ENCODE measurements around the gene XRRA1. TPM values are rescaled to one million over a fixed set of nuclear protein-coding genes. Genes with fewer than 3 reads are reported as not detected.

Gene XRRA1
- total and polyA plus RNA-seq, 5 donors: 2.4 to 15.2 (median 9.4) TPM

DNA sequence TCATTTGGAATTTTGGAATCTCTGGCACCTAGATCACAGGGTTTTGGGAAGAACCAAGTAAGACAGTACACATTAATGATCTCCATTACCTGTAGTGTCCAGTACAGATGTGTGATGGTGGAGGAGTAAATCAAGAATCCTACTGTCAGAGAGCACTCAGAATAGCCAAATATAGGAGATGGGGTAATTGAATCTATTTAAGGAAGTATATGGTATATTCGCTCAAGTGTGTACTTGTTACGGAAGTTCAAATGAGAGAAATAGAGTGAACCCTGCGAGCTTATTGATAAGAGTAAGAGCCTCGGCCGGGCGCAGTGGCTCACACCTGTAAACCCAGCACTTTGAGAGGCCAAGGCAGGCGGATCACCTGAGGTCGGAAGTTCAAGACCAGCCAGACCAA lies 2.3 kb upstream of the XRRA1 start:
- 85% methylated on average over 8 of the region's 8 CpGs for WGBS
- Histone ChIP-seq H3K27me3 (ENCODE audit: control insufficient read depth, insufficient read depth) (no peaks in the 10 kb centered on the region), H3K4me1 (ENCODE audit: control insufficient read depth, insufficient read depth, low read length) (peaks cover 4% of the 10 kb centered on the region), H3K27ac (ENCODE audit: low read length) (no peak overlapping the region), H3K4me3 (ENCODE audit: low read length) (no peak overlapping the region), H3K9me3 (ENCODE audit: control insufficient read depth, low read length) (no peaks in the 10 kb centered on the region)
- DNase-seq (no peak), ATAC-seq (no peak)
- intact Hi-C loops (cut with DNase I): no loop called here

DNA sequence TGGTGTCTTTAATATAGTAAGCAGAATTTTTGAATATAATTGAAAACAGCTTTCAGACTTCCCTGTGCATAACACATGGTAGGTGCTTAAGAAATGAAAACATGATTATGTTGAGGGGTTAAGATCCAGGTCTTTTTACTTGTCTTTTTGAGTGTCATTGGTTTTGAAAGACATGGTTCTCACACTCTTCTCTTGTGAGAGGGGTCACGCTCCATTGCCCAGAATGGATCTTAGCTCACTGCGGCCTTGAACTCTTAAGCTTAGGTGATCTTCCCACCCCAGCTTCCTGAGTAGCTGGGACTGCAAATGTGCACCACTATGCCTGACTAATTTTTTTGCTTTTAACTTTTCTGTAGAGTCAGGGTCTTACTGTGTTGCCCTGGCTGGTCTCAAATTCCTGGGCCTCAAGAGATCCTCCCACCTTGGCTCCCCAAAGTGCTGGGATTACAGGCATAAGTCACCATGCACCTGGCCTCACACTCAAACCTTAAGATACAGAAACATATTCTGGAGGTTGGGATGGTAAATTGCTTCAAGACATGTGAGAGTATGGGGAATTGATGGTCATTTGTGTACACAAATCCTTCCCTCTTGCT lies 1.6 kb upstream of the XRRA1 start:
- H3K4me3 ChIP-seq (ENCODE audit: low read length): peak overlapping the region; percentile 97
- DNase-seq (no peak), ATAC-seq (no peak)
- H3K27me3 ChIP-seq (ENCODE audit: control insufficient read depth, insufficient read depth): no peaks in the 10 kb centered on the region
- peaks cover 4% of the 10 kb centered on the region for H3K4me1 ChIP-seq (ENCODE audit: control insufficient read depth, insufficient read depth, low read length)
- H3K27ac ChIP-seq (ENCODE audit: low read length): no peak overlapping the region
- 66% methylated on average over 2 of the region's 2 CpGs for WGBS
- H3K9me3 ChIP-seq (ENCODE audit: control insufficient read depth, low read length): no peaks in the 10 kb centered on the region
- intact Hi-C loops (cut with DNase I): no loop called here

DNA sequence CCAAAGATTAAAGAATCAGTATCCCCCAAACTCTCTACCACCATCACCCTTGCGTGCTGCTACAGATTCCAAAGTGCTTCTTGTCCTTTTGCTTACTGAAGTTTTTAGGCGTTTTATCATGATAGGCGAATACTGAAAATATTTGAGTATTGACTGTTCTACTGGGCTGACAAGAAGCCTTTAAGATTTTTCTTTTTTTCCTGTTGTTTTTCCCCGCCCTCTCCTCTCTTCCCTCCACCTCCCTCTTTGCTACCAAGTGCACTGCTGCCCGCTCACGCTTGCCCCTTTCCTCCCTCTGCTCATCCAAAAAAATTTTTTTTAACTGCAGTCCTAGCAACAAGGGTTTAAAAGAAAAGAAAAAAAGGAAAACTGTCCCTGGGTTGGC lies 854 bp upstream of the XRRA1 start:
- ATAC-seq: no peak
- peaks cover 4% of the 10 kb centered on the region for H3K4me1 ChIP-seq (ENCODE audit: control insufficient read depth, insufficient read depth, low read length)
- no peaks in the 10 kb centered on the region for H3K27me3 ChIP-seq (ENCODE audit: control insufficient read depth, insufficient read depth)

DNA sequence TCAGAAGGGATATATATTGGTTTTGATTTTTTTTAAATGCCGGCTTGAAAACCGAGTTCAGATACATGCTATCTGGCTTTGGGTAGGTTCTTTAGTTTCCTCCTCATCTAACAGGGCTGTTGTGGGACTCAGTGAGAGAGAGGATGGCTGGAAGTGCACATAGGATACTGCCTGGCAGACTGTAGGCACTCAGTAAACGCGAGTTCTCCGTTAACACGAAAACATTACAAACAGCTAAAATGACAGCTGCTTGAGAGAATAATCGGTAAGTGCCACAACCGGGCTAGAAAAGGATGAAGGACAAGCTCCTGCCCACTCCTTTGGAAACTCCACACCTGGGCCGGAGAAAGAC lies 369 bp downstream of the XRRA1 start:
- H3K4me1 ChIP-seq (ENCODE audit: control insufficient read depth, insufficient read depth, low read length): peaks cover 4% of the 10 kb centered on the region
- peak; percentile 28 to 55 for ATAC-seq
- peak overlapping the region; percentile 38 for H3K27ac ChIP-seq (ENCODE audit: low read length)
- no peaks in the 10 kb centered on the region for H3K9me3 ChIP-seq (ENCODE audit: control insufficient read depth, low read length)
- WGBS: under 1% methylated on average over 9 of the region's 9 CpGs
- intact Hi-C loops (cut with DNase I): no loop called here
- peak overlapping the region; percentile 75 for H3K4me3 ChIP-seq (ENCODE audit: low read length)
- no peak for DNase-seq
- H3K27me3 ChIP-seq (ENCODE audit: control insufficient read depth, insufficient read depth): no peaks in the 10 kb centered on the region

More for the DNA sequence above, 854 bp upstream of the XRRA1 start:
- WGBS: 1% methylated on average over 6 of the region's 6 CpGs
- intact Hi-C loops (cut with DNase I): no loop called here
- Histone ChIP-seq H3K27ac (ENCODE audit: low read length) (peak overlapping the region; percentile 61), H3K4me3 (ENCODE audit: low read length) (peak overlapping the region; percentile 97), H3K9me3 (ENCODE audit: control insufficient read depth, low read length) (no peaks in the 10 kb centered on the region)
- no peak for DNase-seq

DNA sequence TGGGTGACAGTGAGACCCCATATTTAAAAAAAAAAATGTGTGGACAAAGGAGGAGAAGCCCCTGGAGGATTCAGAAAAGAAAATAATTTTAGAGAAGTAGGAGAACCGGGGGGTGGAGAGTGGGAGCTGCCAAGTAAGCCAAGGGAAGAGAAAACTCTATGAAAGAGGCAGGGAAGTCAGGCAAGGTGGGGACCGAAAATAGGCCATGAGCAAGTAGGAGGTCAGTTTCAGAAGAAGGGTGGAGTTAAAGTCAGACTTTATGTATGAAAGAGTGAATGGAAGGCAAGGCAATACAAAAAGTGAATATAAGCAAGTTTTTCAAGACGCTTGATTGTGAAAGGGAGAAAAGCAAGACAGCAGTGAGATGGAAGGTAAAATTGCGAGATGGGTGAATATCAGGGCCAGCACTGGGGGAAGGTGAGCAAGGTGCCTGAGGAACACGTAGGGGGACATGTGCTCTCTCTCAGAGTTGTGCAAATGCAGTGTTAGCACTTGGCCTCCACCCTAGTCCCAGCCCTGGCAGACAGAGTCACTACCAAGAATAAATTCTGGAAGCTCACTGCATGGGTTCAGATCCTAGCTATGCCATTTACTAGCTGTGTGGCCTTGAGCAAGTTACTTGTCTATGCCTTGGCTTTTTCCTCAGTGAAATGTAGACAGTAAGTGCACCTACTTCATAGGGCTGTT lies 6.7 kb downstream of the XRRA1 start:
- H3K4me3 ChIP-seq (ENCODE audit: low read length): no peak overlapping the region
- H3K9me3 ChIP-seq (ENCODE audit: control insufficient read depth, low read length): no peaks in the 10 kb centered on the region
- H3K27me3 ChIP-seq (ENCODE audit: control insufficient read depth, insufficient read depth): no peaks in the 10 kb centered on the region
- WGBS: 87% methylated on average over 5 of the region's 5 CpGs
- intact Hi-C loops (cut with DNase I): no loop called here
- DNase-seq (no peak), ATAC-seq (no peak)
- H3K27ac ChIP-seq (ENCODE audit: low read length): no peak overlapping the region
- no peaks in the 10 kb centered on the region for H3K4me1 ChIP-seq (ENCODE audit: control insufficient read depth, insufficient read depth, low read length)

DNA sequence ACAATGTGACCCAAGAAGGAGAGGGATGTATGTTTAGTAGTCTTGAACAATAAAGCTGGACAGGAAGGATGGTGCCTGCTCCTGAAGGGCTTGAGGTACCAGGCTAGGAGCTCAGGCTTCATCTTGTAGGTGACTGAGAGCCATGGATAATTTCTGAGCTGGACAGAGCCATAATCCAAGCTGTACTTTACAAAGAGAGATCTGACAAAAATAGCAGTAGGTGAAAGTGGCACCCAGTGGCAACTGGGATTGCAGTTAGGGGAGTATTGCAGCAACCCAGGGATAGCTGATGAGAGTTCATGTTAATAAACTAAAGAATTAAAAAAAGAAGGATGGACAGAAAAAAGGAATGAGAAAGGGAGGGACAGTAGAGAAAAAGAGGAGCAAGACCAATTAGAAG lies 7.4 kb downstream of the XRRA1 start:
- Histone ChIP-seq H3K9me3 (ENCODE audit: control insufficient read depth, low read length) (no peaks in the 10 kb centered on the region), H3K4me3 (ENCODE audit: low read length) (no peak overlapping the region), H3K27me3 (ENCODE audit: control insufficient read depth, insufficient read depth) (no peaks in the 10 kb centered on the region), H3K27ac (ENCODE audit: low read length) (no peak overlapping the region), H3K4me1 (ENCODE audit: control insufficient read depth, insufficient read depth, low read length) (no peaks in the 10 kb centered on the region)
- intact Hi-C loops (cut with DNase I): no loop called here
- no peak for ATAC-seq
- DNase-seq: no peak

DNA sequence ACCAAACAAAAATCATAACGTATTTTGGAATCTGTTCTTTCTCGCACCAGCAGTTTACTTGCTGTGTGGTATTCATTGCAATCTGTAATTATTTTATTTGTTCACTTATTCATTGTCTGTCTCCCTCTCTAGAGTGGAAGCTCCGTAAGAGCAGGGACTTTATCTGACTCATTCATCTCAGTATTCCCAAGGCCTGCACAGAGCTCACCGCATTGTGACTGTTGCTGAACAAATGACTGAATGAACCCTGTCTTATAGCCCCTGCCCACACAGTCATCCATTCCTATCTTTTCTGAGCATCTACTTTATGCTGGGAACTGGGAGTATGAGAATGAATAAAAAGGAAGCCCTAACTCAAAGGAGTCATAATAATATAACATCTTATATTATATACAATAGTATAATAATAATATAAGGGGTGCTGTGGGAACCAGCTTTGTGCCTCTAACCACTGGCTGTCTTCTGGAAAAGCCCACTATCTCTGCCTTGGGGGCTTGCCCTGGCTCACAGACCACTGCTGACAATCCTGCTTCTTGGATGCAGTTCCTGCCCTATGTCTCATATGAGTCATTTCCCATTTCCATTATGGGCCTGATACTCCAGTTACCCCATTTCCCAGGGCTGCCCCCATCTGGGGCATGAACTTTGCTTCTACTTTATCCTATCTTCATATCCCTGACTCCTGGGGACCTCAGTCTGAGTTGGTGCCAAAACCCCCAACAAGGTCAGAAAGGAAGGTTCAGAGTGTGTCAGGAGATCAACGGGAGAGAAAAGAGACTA lies 11.0 kb downstream of the XRRA1 start:
- intact Hi-C loops (cut with DNase I): loop anchor here in 1 of 4 donors (10.0 kb wide), 1 partner anchor 307 kb away; the partner anchor contains the start of gene TPBGL
- no peak overlapping the region for H3K27ac ChIP-seq (ENCODE audit: low read length)
- ATAC-seq (no peak), DNase-seq (no peak)
- 89% methylated on average over 5 of the region's 5 CpGs for WGBS
- H3K4me3 ChIP-seq (ENCODE audit: low read length): no peak overlapping the region
- no peaks in the 10 kb centered on the region for H3K9me3 ChIP-seq (ENCODE audit: control insufficient read depth, low read length)
- H3K27me3 ChIP-seq (ENCODE audit: control insufficient read depth, insufficient read depth): no peaks in the 10 kb centered on the region
- no peaks in the 10 kb centered on the region for H3K4me1 ChIP-seq (ENCODE audit: control insufficient read depth, insufficient read depth, low read length)

DNA sequence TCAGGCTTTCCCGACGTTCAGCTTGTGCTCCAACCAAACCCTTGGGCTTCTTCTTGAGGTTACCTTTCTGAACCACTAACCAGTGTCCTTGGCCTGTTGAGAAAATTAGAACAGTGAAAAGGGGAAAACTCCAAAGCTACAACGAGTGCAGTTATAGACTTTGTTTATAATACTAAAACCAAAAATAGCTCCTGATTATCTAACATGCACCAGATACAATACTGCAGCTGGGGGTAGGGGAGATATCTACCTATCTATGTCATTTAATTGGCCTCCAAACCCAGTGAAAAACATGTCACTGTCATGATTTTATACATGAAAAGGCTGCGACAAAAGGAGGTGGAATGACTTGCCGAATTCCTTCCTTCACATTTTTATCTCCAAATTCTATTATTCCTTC lies 11.9 kb downstream of the XRRA1 start:
- H3K27me3 ChIP-seq (ENCODE audit: control insufficient read depth, insufficient read depth): no peaks in the 10 kb centered on the region
- WGBS: 80% methylated on average over 5 of the region's 5 CpGs
- no peaks in the 10 kb centered on the region for H3K4me1 ChIP-seq (ENCODE audit: control insufficient read depth, insufficient read depth, low read length)
- no peak for ATAC-seq
- H3K4me3 ChIP-seq (ENCODE audit: low read length): no peak overlapping the region
- DNase-seq: no peak
- no peaks in the 10 kb centered on the region for H3K9me3 ChIP-seq (ENCODE audit: control insufficient read depth, low read length)
- H3K27ac ChIP-seq (ENCODE audit: low read length): no peak overlapping the region
- intact Hi-C loops (cut with DNase I): loop anchor here in 1 of 4 donors (10.0 kb wide), 1 partner anchor 308 kb away; the partner anchor contains the start of gene TPBGL

DNA sequence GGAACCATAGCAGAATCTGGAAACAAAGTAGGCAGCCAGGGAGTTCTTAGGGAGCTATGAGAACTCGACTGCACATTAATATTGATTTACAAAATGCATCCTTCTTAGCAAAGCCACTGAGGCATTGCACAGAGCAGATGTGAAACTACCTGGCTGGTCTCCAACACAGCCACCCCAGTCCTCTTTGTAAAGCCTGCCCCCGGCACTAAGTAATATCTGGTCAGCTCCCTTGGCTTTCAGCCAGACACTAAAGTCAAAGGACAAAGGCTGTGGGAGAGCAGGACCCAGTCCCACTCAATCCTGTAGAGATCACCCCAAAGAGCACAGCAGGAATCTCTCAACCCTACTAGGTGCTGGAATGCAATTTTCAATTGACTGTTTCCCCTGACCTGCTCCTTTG lies 12.8 kb downstream of the XRRA1 start:
- intact Hi-C loops (cut with DNase I): loop anchor here in 1 of 4 donors (10.0 kb wide), 1 partner anchor 309 kb away; the partner anchor contains the start of gene TPBGL
- WGBS: 70% methylated on average over 2 of the region's 2 CpGs

DNA sequence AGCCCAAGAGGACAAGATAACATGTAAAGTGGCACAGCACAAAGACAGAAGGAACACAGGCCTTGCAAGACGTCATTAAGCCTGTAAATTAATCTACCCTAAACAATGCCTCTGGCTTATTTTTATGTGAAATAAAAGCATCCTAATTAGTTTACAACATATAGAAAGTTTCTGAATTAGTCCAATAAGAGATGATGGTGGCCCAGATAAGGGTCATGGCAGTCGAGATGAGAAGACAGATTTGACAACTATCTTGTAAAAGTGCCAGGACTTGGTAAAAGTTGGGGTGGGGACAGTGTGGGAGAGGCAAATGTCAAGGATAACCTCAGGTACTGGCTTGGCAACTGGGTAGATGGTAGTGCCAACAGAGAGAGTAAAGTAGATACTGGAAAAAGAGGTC lies 13.6 kb downstream of the XRRA1 start:
- Histone ChIP-seq H3K4me1 (ENCODE audit: control insufficient read depth, insufficient read depth, low read length) (no peaks in the 10 kb centered on the region), H3K4me3 (ENCODE audit: low read length) (no peak overlapping the region), H3K9me3 (ENCODE audit: control insufficient read depth, low read length) (no peaks in the 10 kb centered on the region), H3K27me3 (ENCODE audit: control insufficient read depth, insufficient read depth) (no peaks in the 10 kb centered on the region), H3K27ac (ENCODE audit: low read length) (no peak overlapping the region)
- WGBS: 82% methylated on average over 2 of the region's 2 CpGs
- DNase-seq: no peak
- no peak for ATAC-seq
- intact Hi-C loops (cut with DNase I): loop anchor here in 1 of 4 donors (10.0 kb wide), 1 partner anchor 310 kb away; the partner anchor contains the start of gene TPBGL

More for the DNA sequence above, 12.8 kb downstream of the XRRA1 start:
- Histone ChIP-seq H3K4me1 (ENCODE audit: control insufficient read depth, insufficient read depth, low read length) (no peaks in the 10 kb centered on the region), H3K27me3 (ENCODE audit: control insufficient read depth, insufficient read depth) (no peaks in the 10 kb centered on the region), H3K9me3 (ENCODE audit: control insufficient read depth, low read length) (no peaks in the 10 kb centered on the region), H3K27ac (ENCODE audit: low read length) (no peak overlapping the region), H3K4me3 (ENCODE audit: low read length) (no peak overlapping the region)
- ATAC-seq (no peak), DNase-seq (no peak)

DNA sequence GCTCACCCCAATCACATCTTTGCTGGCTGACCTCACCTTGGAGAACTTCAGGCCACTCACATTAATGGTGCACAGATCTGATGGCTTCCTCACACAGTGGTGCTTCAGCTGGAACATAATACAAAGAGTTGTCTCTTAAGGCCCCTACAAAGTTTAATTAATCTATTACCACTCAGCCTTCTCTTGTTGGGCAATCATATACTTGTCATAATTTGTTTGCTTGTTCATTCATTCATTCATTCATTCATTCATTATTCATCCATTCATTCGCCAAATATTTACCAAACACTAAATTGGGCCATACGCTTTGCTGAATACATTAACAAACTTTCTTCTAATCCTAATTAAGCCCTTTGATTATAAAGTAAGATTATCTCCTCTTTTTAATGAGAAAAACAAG lies 15.1 kb downstream of the XRRA1 start:
- no peak for DNase-seq
- no peaks in the 10 kb centered on the region for H3K27me3 ChIP-seq (ENCODE audit: control insufficient read depth, insufficient read depth)
- ATAC-seq: no peak
- no peaks in the 10 kb centered on the region for H3K9me3 ChIP-seq (ENCODE audit: control insufficient read depth, low read length)
- H3K27ac ChIP-seq (ENCODE audit: low read length): no peak overlapping the region
- H3K4me1 ChIP-seq (ENCODE audit: control insufficient read depth, insufficient read depth, low read length): no peaks in the 10 kb centered on the region
- intact Hi-C loops (cut with DNase I): loop anchor here in 2 of 4 donors (5.0 to 10.0 kb wide), 2 partner anchors 99 to 311 kb away; partner anchors contain the start of gene TPBGL (in 1 of the 2)
- H3K4me3 ChIP-seq (ENCODE audit: low read length): no peak overlapping the region
- WGBS: 99% methylated on average over 2 of the region's 2 CpGs

Data from right cardiac atrium (tissue), 5 donors.